Measurements from ENCODE around the gene ABCD2.
"Not testable (repeated sequence)": the region's sequence is repeated elsewhere in the genome, so short reads cannot be mapped to it uniquely, and the experiment has no call there.

The ABCD2 gene

GRCh38 chr12:39619660-39620433 lies at the start of gene ABCD2:
ABCD2 (minus strand) TSS chr12:39619803; CDS start chr12:39619615, 188 bp downstream.
- peak; percentile 39 for DNase-seq

- no peak for DNase-seq
Measured at GRCh38 chr12:39660101-39660500, 40.5 kb upstream of the ABCD2 start.

GRCh38 chr12:39647383-39647782 lies 27.8 kb upstream of the ABCD2 start:
- DNase-seq: no peak

GRCh38 chr12:39646963-39647362 lies 27.4 kb upstream of the ABCD2 start:
- DNase-seq: no peak

DNA sequence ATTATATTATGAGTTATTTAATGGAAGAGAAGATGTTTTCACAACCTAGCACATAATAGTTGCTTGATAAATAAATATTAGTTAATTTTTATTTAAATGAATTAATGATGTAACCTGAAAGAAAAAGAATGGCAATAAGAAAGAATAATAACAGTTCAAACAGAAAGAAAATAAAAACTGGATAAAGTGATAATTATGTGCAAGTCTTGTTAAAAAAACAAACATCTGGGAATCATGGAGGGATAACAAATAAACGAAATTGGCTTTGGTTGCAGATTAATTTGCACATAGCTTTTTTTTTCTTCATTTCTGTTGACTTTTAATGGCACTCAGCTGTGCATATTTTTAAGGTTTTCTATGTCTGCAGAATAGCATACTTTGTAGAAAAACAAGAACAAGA lies 23.4 kb upstream of the ABCD2 start:
- DNase-seq: no peak

- DNase-seq: no peak
Measured at GRCh38 chr12:39638840-39639239, 19.2 kb upstream of the ABCD2 start.

GRCh38 chr12:39638178-39638577 lies 18.6 kb upstream of the ABCD2 start:
- no peak for DNase-seq

DNA sequence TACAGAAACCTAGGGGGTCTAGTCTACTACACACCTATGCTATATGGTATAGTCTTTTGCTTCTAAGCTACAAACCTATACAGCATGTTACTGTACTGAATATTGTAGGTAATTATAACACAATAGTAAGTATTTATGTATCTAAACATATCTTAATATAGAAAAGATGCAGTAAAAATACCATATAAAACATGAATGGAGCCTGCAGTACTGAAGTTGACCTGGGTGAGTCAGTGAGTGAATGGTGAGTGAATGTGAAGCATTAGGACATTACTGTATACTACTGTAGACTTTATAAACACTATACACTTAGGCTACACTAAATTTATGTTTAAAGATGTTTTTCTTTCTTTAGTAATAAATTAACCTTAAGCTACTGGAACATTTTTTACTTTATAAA lies 13.1 kb upstream of the ABCD2 start:
- DNase-seq: no peak

DNA sequence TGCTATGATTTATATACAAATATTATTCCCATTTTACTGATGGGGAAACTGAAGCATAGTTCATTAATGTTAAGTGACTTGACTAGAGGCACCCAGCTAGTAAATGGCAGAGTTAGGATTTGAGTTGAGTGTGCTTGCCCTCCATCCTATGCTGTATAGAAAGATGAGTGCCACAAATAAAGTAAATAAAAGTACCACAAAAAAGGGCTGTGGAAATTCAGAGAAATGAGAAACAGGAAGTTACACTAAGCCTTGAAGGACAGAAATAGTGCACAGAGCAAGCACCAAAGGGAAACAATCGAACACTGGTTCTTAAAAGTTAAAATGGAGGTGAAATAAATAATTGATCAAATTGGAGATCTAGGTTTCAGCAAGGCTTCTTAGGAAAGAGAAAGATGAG lies 9.2 kb upstream of the ABCD2 start:
- DNase-seq: no peak

GRCh38 chr12:39627914-39628313 lies 8.3 kb upstream of the ABCD2 start:
- no peak for DNase-seq

DNA sequence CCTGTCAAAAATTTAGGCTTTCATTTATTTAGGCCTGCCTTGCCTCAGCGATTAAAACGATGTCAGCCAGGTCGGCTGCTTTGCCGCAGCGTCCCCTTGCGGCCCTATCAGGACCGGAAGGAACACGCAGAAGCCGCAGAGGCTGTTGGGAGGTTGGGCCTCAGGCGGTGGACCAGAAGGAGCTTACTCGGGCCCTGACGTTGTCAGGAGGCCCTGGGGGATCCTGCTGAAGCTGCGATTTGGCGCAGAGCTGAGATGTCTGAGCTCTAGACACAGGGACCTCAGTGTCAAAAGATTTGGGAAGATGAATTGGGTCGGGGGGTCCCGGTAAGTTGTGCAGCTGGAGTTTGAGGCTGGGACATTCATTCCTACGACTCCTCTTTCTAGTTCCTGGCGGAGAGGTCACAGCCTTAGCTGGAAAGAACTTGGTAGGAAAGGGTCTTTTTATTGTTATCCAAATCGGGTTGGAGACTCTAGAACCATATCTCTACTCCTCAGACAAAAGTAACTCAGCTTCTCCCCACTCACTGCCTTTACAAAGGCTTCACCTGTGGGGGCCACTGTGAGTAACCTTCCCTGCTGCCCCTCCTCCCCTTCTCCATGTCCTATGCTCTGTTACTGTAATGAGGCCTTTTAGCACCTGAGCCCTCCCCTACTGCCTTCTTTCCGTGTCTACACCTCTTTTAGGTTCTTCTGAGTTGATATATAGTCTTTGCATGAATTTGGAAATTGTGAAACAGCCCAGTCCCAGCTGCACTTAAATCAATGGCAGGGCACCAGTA lies 6.6 kb upstream of the ABCD2 start:
- no peak for DNase-seq

GRCh38 chr12:39623919-39624318 lies 4.3 kb upstream of the ABCD2 start:
- no peak for DNase-seq

DNA sequence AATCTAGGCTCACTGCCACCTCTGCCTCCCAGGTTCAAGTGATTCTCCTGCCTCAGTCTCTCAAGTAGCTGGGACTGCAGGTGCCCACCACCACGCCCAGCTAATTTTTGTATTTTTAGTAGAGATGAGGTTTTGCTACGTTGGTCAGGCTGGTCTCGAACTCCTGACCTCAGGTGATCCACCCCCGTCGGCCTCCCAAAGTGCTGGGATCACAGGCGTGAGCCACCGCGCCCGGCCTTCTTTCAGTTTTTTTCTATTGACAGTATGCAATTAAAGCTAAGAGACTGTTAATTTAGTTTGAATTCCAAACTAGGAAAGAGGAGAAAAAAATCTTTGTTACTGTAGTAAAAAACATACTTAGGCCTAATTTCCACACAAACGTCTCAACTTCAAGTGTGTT lies 3.6 kb upstream of the ABCD2 start:
- DNase-seq: not testable (repeated sequence)

- no peak for DNase-seq
Measured at GRCh38 chr12:39622306-39622705, 2.7 kb upstream of the ABCD2 start.

DNA sequence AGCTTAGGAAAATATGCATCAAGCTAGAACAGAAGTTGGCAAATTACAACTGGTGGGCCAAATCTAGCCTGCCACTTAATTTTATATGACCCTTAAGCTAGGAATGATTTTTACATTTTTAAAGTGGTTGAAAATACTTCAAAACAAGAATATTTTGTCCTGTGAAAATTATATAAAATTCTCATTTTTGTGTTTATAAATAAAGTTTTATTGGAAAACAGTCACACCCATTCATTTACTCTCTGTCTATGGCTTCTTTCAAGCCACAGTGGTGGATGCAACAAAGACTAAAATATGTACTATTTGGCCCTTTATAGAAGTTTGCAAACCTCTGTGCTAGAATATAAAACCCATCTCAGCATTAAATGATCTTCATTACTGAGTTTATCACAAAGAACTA lies 2.1 kb upstream of the ABCD2 start:
- DNase-seq: no peak

- no peak for DNase-seq
Measured at GRCh38 chr12:39620659-39621658, 1.4 kb upstream of the ABCD2 start.

- no peak for DNase-seq
Measured at GRCh38 chr12:39619316-39619659, 315 bp downstream of the ABCD2 start.

DNA sequence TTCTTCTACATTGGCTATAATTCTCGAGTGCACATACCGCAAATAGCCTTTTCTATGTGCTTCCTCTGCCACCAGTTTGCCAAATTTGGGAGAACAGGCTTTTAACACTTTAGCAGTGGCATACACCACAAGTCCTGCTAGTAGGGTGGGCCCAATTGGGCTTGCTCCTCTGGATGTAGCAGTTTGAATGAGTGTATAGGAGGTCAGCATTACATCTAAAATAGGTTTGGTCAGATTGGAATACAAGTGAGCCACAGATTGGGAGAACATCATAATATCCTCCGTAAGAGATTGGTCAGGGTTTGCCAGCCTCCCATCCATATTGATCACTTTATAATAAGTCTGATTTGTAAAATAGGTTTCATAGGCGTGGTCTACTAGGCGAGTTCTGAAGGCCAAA lies 902 bp downstream of the ABCD2 start:
- no peak for DNase-seq

DNA sequence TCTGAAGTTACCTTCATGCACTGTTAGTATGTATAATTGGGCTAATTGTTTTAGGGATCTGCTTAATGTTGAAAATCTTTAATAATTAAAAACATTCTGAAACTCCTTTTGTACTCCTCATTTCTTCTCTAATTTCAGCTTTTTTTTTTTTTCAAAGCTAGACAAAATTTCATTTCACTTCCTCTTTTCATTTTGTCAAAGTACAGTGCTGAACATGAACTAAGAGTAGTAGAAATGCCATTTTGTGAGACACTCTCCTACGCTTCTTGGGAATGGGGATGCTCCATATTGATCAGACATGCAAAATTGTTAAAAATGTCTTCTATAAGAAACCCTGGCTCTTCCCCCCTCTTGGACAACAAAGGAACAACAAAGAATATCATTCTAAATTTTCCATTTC lies 1.7 kb downstream of the ABCD2 start:
- DNase-seq: no peak

DNA sequence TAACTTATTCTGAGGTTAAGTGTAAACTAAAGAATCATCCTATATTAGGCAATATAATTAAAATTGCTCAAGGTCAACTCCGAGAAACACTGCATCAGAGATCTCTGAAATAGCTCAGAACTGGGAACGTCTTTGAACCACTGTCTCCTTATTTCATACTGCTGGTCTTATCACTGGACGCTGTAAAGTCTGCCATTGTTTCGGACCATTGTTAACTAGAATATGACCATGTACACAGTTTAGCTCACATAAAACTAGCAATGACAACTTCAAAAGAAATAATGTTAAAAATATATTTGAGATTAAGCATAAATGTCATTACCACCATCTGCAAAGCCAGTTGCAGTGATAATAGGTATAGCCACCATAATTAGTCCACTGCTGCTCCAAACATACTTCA lies 2.9 kb downstream of the ABCD2 start:
- no peak for DNase-seq

- no peak for DNase-seq
Measured at GRCh38 chr12:39616251-39616650, 3.4 kb downstream of the ABCD2 start.

- DNase-seq: no peak
Measured at GRCh38 chr12:39613525-39613924, 6.1 kb downstream of the ABCD2 start.

DNA sequence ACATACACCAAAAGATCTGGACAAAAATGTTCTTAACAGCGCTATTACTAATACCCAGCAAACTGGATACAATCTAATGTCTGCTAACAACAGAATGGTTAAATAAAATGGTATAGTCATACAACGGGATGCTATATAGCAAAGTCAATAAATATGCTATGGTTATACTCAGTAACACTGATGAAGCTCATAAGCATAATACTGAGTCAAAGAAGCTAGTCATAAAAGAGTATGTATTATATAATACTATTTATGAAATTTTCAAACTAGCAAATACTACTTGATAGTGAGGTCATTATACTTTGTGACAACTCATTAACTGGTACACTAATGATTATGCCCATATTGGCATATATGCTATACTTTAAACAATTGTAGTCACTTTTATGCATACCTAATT lies 7.4 kb downstream of the ABCD2 start:
- no peak for DNase-seq
